ENCODE data around the gene TRIM26.

TRIM26 gene

DNA sequence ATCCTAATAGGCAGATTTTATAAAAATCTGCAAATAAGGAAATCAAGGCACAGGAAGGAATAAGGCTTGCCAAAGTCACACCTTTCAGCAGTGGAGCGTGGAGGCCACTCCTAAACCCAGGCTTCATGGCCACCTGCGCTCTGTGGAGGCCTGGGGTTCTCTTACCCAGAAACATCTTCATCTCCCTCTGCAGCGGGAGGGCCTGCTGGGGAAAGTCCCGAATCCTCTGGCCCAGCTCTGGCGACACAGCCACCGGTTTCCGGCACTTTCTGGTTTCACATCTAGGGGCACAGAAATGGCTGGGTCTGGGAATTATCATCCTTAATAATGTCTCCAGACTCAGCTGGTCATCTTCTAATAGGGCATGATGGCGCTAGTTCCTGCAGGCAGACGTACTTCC lies 56.4 kb downstream of the TRIM26 start:
- Histone ChIP-seq H3K27ac (no peak overlapping the region), H3K9me3 (ENCODE audit: low read depth, low read length) (no peaks in the 10 kb centered on the region), H3K4me3 (no peak overlapping the region), H3K9ac (ENCODE audit: insufficient read length) (no peak overlapping the region), H3K36me3 (ENCODE audit: insufficient read depth, low read length) (no peaks in the 10 kb centered on the region)
- TF ChIP-seq EZH2 (IDR thresholded peaks at IDR 0.05) (no peak), POLR2AphosphoS5 (IDR thresholded peaks at IDR 0.05; ENCODE audit: borderline replicate concordance, low read depth, low read length) (no peak), FOXP2 (optimal IDR thresholded peaks at IDR 0.05; ENCODE audit: control extremely low read depth, extremely low read length, insufficient read depth) (no peak)
- DNase-seq (ENCODE audit: low read depth, low spot score), result no peak

GRCh38 chr6:30156262-30156599 lies 57.0 kb downstream of the TRIM26 start:
- no peak overlapping the region for H3K27ac ChIP-seq
- no peaks in the 10 kb centered on the region for H3K9me3 ChIP-seq (ENCODE audit: low read depth, low read length)
- no peak for TF ChIP-seq FOXP2 (optimal IDR thresholded peaks at IDR 0.05; ENCODE audit: control extremely low read depth, extremely low read length, insufficient read depth)
- peak; percentile 34; the same call in 1 of the 2 replicates for TF ChIP-seq POLR2AphosphoS5 (IDR thresholded peaks at IDR 0.05; ENCODE audit: borderline replicate concordance, low read depth, low read length)
- no peak overlapping the region for H3K9ac ChIP-seq (ENCODE audit: insufficient read length)
- H3K4me3 ChIP-seq, result no peak overlapping the region
- DNase-seq (ENCODE audit: low read depth, low spot score), result no peak
- H3K36me3 ChIP-seq (ENCODE audit: insufficient read depth, low read length), result no peaks in the 10 kb centered on the region

DNA sequence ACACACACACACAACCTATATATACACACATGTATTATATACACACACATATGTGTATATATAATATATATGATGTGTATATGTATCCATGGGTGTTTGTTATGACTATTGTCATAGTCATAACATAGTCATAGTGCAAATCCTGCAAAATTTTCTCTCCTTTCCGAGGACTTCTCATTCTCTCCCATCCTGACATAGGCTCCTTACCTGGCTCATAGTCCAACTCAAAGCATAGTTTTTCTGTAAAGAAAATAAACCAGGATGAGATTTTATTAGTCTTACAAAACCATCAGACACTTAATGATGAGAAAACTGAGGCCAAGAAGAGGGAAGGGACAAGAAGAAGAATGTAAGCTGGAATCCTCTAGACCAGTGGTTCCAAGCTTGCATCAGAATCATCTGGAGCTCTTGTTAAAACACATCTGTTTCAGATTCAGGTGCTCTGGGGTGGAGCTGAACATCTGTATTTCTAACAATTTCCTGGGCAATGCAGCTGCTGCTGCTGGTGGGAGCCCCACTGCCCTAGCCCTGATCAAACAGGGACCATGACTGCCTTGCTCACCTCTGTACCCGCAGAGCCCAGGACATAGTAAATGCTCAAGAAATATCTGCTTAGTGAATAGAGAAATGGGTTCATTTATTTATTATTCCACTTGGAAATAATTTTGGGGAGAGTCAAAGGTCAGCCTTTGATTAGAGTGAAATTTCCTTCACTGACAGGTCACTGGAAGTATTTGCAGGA lies 57.5 kb downstream of the TRIM26 start:
- no peak for DNase-seq (ENCODE audit: low read depth, low spot score)
- TF ChIP-seq POLR2AphosphoS5 (IDR thresholded peaks at IDR 0.05; ENCODE audit: borderline replicate concordance, low read depth, low read length) (no peak), EZH2 (IDR thresholded peaks at IDR 0.05) (no peak), FOXP2 (optimal IDR thresholded peaks at IDR 0.05; ENCODE audit: control extremely low read depth, extremely low read length, insufficient read depth) (no peak)
- no peak overlapping the region for H3K4me3 ChIP-seq
- no peak overlapping the region for H3K9ac ChIP-seq (ENCODE audit: insufficient read length)
- peak overlapping the region; percentile 47; the same call in 1 of the 2 replicates for H3K27ac ChIP-seq
- H3K9me3 ChIP-seq (ENCODE audit: low read depth, low read length), result no peaks in the 10 kb centered on the region
- H3K36me3 ChIP-seq (ENCODE audit: insufficient read depth, low read length), result no peaks in the 10 kb centered on the region

DNA sequence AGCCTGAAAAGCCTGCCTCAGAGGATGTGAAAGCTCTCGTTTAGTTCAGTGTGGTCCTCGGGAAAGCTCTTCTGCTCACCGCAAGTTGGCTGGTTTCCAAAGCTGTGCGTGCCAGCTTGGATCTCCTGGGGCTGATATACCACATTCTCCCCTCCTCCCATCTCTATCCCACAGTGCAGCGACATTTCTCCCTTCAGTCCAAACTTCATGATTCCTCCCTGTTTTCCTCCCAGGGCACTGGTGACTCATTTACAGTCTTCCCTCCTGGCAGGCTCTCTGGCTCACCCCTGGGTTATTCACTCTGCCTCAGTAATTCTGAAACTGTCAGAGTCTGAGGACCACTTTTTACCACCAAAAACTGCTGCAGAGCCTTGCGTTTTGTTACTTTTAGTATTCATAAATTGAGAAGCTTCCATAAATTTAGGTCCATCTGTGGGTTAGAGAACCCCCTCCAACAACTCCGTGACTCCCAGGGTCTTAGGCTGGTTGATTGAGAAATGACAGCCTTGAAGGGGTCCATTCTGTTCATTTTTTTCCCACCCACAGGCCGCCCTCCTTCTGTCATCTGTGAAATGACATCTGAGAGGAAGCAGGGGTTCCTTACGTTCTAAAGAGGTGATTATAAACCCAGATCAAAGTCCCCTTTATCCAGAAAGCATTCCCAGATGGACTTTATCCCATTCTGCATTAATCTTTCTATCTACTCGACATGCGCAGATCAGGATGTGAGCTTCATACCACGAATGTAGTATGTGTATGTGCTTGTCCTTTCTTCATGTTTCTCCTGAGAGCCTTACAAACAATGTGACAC lies 58.3 kb downstream of the TRIM26 start:
- H3K36me3 ChIP-seq (ENCODE audit: insufficient read depth, low read length), result no peaks in the 10 kb centered on the region
- peak; percentile 45 for DNase-seq (ENCODE audit: low read depth, low spot score)
- no peak overlapping the region for H3K9ac ChIP-seq (ENCODE audit: insufficient read length)
- peak overlapping the region; percentile 40; the same call in 1 of the 2 replicates for H3K4me3 ChIP-seq
- peak overlapping the region; percentile 47; the same call in 1 of the 2 replicates for H3K27ac ChIP-seq
- no peak for TF ChIP-seq FOXP2 (optimal IDR thresholded peaks at IDR 0.05; ENCODE audit: control extremely low read depth, extremely low read length, insufficient read depth)
- TF ChIP-seq EZH2 (IDR thresholded peaks at IDR 0.05), result no peak
- TF ChIP-seq POLR2AphosphoS5 (IDR thresholded peaks at IDR 0.05; ENCODE audit: borderline replicate concordance, low read depth, low read length), result no peak
- no peaks in the 10 kb centered on the region for H3K9me3 ChIP-seq (ENCODE audit: low read depth, low read length)

- H3K9me3 ChIP-seq (ENCODE audit: low read depth, low read length), result no peaks in the 10 kb centered on the region
- H3K4me3 ChIP-seq, result no peak overlapping the region
- no peak overlapping the region for H3K27ac ChIP-seq
- no peak for DNase-seq (ENCODE audit: low read depth, low spot score)
- H3K36me3 ChIP-seq (ENCODE audit: insufficient read depth, low read length), result no peaks in the 10 kb centered on the region
- TF ChIP-seq EZH2 (IDR thresholded peaks at IDR 0.05), result no peak
- H3K9ac ChIP-seq (ENCODE audit: insufficient read length), result no peak overlapping the region
These were observed 59.1 kb downstream of the TRIM26 start for GRCh38 chr6:30154061-30154460.

DNA sequence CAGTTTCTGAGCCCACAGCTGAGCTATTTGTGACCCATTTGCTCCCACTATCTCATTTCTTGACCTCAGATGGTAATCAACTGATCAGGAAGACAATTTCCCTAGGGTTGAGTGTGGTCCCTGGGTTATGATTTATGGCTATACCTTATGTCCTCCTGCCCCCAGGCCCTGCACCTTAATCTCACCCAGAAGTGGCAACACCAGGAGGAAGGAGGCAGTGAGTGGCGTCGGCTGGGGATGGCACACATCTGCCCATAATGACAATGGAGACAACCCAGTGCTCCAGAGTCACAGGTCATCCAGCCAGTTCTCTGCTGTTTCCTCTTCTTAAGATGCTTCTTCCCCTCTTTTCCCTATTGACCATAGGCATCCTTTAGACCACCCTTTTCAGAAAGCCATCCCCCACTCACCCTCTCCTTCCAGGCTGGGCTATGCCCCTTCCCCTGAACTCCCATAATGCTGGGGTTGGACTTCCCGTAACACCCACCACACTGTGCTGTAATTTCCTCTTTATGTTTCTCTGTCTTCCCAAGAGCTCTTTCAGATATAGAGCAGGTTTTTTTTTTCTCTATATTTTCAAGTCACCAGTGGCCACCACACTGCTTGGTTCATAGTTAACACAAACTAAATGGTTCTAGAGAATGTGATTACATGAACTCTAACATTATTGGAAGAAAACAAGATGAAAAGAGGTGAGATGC lies 60.1 kb downstream of the TRIM26 start:
- Histone ChIP-seq H3K36me3 (ENCODE audit: insufficient read depth, low read length) (no peaks in the 10 kb centered on the region), H3K4me3 (no peak overlapping the region)
- TF ChIP-seq POLR2AphosphoS5 (IDR thresholded peaks at IDR 0.05; ENCODE audit: borderline replicate concordance, low read depth, low read length) (no peak), FOXP2 (optimal IDR thresholded peaks at IDR 0.05; ENCODE audit: control extremely low read depth, extremely low read length, insufficient read depth) (no peak), EZH2 (IDR thresholded peaks at IDR 0.05) (no peak)

GRCh38 chr6:30152016-30152673 lies 61.1 kb downstream of the TRIM26 start:
- Histone ChIP-seq H3K9ac (ENCODE audit: insufficient read length) (no peak overlapping the region), H3K4me3 (no peak overlapping the region), H3K9me3 (ENCODE audit: low read depth, low read length) (no peaks in the 10 kb centered on the region), H3K36me3 (ENCODE audit: insufficient read depth, low read length) (no peaks in the 10 kb centered on the region), H3K27ac (no peak overlapping the region)
- no peak for TF ChIP-seq POLR2AphosphoS5 (IDR thresholded peaks at IDR 0.05; ENCODE audit: borderline replicate concordance, low read depth, low read length)
- no peak for TF ChIP-seq FOXP2 (optimal IDR thresholded peaks at IDR 0.05; ENCODE audit: control extremely low read depth, extremely low read length, insufficient read depth)
- no peak for TF ChIP-seq EZH2 (IDR thresholded peaks at IDR 0.05)
- no peak for DNase-seq (ENCODE audit: low read depth, low spot score)

More for the DNA sequence above, 60.1 kb downstream of the TRIM26 start:
- DNase-seq (ENCODE audit: low read depth, low spot score), result no peak
- Histone ChIP-seq H3K9me3 (ENCODE audit: low read depth, low read length) (no peaks in the 10 kb centered on the region), H3K9ac (ENCODE audit: insufficient read length) (no peak overlapping the region), H3K27ac (no peak overlapping the region)

DNA sequence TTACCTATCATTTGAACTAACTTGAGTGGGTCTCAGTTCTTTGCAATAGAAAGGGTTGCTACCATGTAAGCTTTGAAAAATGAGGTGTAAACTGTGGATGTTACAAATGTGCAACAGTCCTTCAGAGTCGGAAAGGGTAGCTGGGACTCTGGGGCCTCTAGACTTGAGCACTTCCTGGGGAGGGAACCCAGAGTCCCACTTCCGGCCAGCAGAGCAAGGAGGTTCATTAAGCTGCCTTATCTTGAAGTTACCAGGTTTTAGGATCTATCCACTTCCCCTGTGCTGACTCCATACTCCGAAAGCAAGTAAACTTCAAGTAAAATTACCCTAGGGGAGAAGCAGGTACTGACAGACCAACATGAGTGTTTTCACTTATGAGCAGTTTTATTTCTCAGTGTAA lies 61.6 kb downstream of the TRIM26 start:
- Histone ChIP-seq H3K4me3 (no peak overlapping the region), H3K9ac (ENCODE audit: insufficient read length) (no peak overlapping the region)

More for the DNA sequence above, 61.6 kb downstream of the TRIM26 start:
- no peaks in the 10 kb centered on the region for H3K9me3 ChIP-seq (ENCODE audit: low read depth, low read length)
- no peak for TF ChIP-seq FOXP2 (optimal IDR thresholded peaks at IDR 0.05; ENCODE audit: control extremely low read depth, extremely low read length, insufficient read depth)
- TF ChIP-seq POLR2AphosphoS5 (IDR thresholded peaks at IDR 0.05; ENCODE audit: borderline replicate concordance, low read depth, low read length), result no peak
- TF ChIP-seq EZH2 (IDR thresholded peaks at IDR 0.05), result no peak
- no peaks in the 10 kb centered on the region for H3K36me3 ChIP-seq (ENCODE audit: insufficient read depth, low read length)
- DNase-seq (ENCODE audit: low read depth, low spot score), result no peak
- no peak overlapping the region for H3K27ac ChIP-seq
